IMR-90 (cell line): Measurements from ENCODE around the gene GPR32. TPM values are rescaled to one million over a fixed set of nuclear protein-coding genes. Genes with fewer than 3 reads are reported as not detected.
"Not testable (repeated sequence)": the region's sequence is repeated elsewhere in the genome, so short reads cannot be mapped to it uniquely, and the experiment has no call there.

ENCODE experiments used
- ATAC-seq: fragments of 200-7000 bp; cut with Tn5 transposase; 2 replicates; pipeline ENCODE4 v1.9.1; 2020; ENCODE audit warnings: low read depth, mild to moderate bottlenecking, moderate library complexity
- BruUV-seq: library from RNA; stranded (reverse); fragments of 400-500 nt; replicated peaks from 2 replicates; lab custom pipeline; 2021; lab: Mats Ljungman, UMichigan
- CTCF ChIA-PET: fragments of 300-600 bp; formaldehyde crosslinking; extraction: SDS; loops from one replicate; lab custom pipeline; 2021; ENCODE audit warnings: antibody characterized with exemption; lab: Yijun Ruan, JAX
- POLR2A ChIA-PET: fragments of 300-600 bp; sonication (Branson Sonifier 250); formaldehyde crosslinking; loops from one replicate; lab custom pipeline; 2022; ENCODE audit warnings: antibody characterized with exemption; ENCODE audit not compliant: unreplicated experiment; lab: Charles Lee
- DNase-seq: peaks from one replicate; pipeline ENCODE4 v3.0.0; 2013
- H2AFZ ChIP-seq: replicated peaks from 2 replicates; pipeline ENCODE3; 2013; ENCODE audit warnings: low read length, mild to moderate bottlenecking; ENCODE audit not compliant: poor library complexity
- H2AK5ac ChIP-seq: 2 replicates; pipeline ENCODE4 v1.6.1; 2013; ENCODE audit warnings: low read depth, low read length, inconsistent platforms
- H2AK9ac ChIP-seq: replicated peaks from 2 replicates; pipeline ENCODE3; 2013; ENCODE audit warnings: mild to moderate bottlenecking, low read depth, low read length, moderate library complexity; ENCODE audit not compliant: poor library complexity
- H2BK120ac ChIP-seq: 2 replicates; pipeline ENCODE4 v1.6.1; 2013; ENCODE audit warnings: low read depth, low read length, inconsistent platforms
- H2BK15ac ChIP-seq: 3 replicates; pipeline ENCODE4 v1.6.1; 2013; ENCODE audit warnings: low read depth, low read length, inconsistent platforms
- H2BK20ac ChIP-seq: 2 replicates; pipeline ENCODE4 v1.6.1; 2013; ENCODE audit warnings: low read depth, mild to moderate bottlenecking, inconsistent platforms, low read length, moderate library complexity
- H2BK5ac ChIP-seq: 2 replicates; pipeline ENCODE4 v1.6.1; 2013; ENCODE audit warnings: mild to moderate bottlenecking, low read depth, low read length, inconsistent platforms; ENCODE audit not compliant: poor library complexity, severe bottlenecking
- H3K14ac ChIP-seq: replicated peaks from 2 replicates; pipeline ENCODE4 v1.6.1; 2013; ENCODE audit warnings: low read depth, low read length, inconsistent platforms
- H3K18ac ChIP-seq: 2 replicates; pipeline ENCODE4 v1.6.1; 2013; ENCODE audit warnings: low read depth, low read length, control low read depth
- H3K23ac ChIP-seq: 2 replicates; pipeline ENCODE4 v1.6.1; 2013; ENCODE audit warnings: low read depth, low read length, inconsistent platforms
- H3K27ac ChIP-seq: 2 replicates; pipeline ENCODE4 v1.5.1; 2013; ENCODE audit warnings: mild to moderate bottlenecking, control low read depth, low read length; ENCODE audit not compliant: insufficient read depth
- H3K27me3 ChIP-seq: 2 replicates; pipeline ENCODE4 v1.6.1; 2013; ENCODE audit warnings: low read length; ENCODE audit not compliant: control insufficient read depth, insufficient read depth
- H3K36me3 ChIP-seq: 2 replicates; pipeline ENCODE4 v1.6.1; 2013; ENCODE audit warnings: low read length, mixed read lengths; ENCODE audit not compliant: control insufficient read depth, insufficient read depth
- H3K4ac ChIP-seq: 2 replicates; pipeline ENCODE4 v1.6.1; 2013; ENCODE audit warnings: low read depth, low read length, inconsistent platforms
- H3K4me1 ChIP-seq: 2 replicates; pipeline ENCODE4 v1.6.1; 2013; ENCODE audit warnings: low read length, mixed read lengths; ENCODE audit not compliant: control insufficient read depth, insufficient read depth
- H3K4me2 ChIP-seq: 2 replicates; pipeline ENCODE4 v1.6.1; 2013; ENCODE audit warnings: low read depth, mild to moderate bottlenecking, control low read depth, low read length, moderate library complexity
- H3K4me3 ChIP-seq: 2 replicates; pipeline ENCODE4 v1.5.1; 2013; ENCODE audit warnings: low read depth, mild to moderate bottlenecking, control low read depth, low read length, moderate library complexity; ENCODE audit not compliant: insufficient read depth
- H3K56ac ChIP-seq: 2 replicates; pipeline ENCODE4 v1.6.1; 2013; ENCODE audit warnings: low read length, inconsistent platforms; ENCODE audit not compliant: insufficient read depth; ENCODE audit errors: extremely low read depth
- H3K79me1 ChIP-seq, 2 experiments: 2 replicates each; pipeline ENCODE4 v1.6.1; 2013; ENCODE audit warnings: low read length in 2 of 2, inconsistent platforms in 1 of 2, low read depth in 1 of 2
- H3K9ac ChIP-seq: 2 replicates; pipeline ENCODE4 v1.6.1; 2013; ENCODE audit warnings: low read depth, low read length, control low read depth
- H3K9me1 ChIP-seq: 2 replicates; pipeline ENCODE4 v1.6.1; 2013; ENCODE audit warnings: low read length, inconsistent platforms; ENCODE audit not compliant: insufficient read depth
- H3K9me3 ChIP-seq: 2 replicates; pipeline ENCODE4 v1.6.1; 2013; ENCODE audit warnings: low read length; ENCODE audit not compliant: control insufficient read depth, insufficient read depth
- H4K20me1 ChIP-seq: 2 replicates; pipeline ENCODE4 v1.6.1; 2013; ENCODE audit warnings: low read length, inconsistent platforms; ENCODE audit not compliant: insufficient read depth
- H4K5ac ChIP-seq: 2 replicates; pipeline ENCODE4 v1.6.1; 2013; ENCODE audit warnings: mild to moderate bottlenecking, low read depth, low read length, control low read depth
- H4K8ac ChIP-seq, 2 experiments: 2 replicates each; pipeline ENCODE4 v1.6.1; 2013; ENCODE audit warnings: low read depth in 2 of 2, low read length in 2 of 2, control low read depth in 1 of 2, inconsistent platforms in 1 of 2
- H4K91ac ChIP-seq: 2 replicates; pipeline ENCODE4 v1.6.1; 2013; ENCODE audit warnings: low read depth, low read length, inconsistent platforms; ENCODE audit not compliant: insufficient read depth
- WGBS, 2 experiments: methylation state at CpG; one replicate each; pipeline versions ENCODE4 v1.1.5 to v1.1.7; 2013; ENCODE audit warnings: missing lambda C conversion rate in 2 of 2; ENCODE audit not compliant: insufficient read length in 1 of 2; ENCODE audit errors: extremely low coverage in 2 of 2; 5-methylcytosine and 5-hydroxymethylcytosine counted together
- dilution Hi-C: fragments of 300-500 bp; cut with HindIII; formaldehyde crosslinking; loops from one replicate; pipeline ENCODE4 v1.14.3; 2018; ENCODE audit warnings: low sequenced_read_pairs; ENCODE audit not compliant: unreplicated experiment
- in situ Hi-C: fragments of 300-500 bp; cut with MboI; formaldehyde crosslinking; loops from 3 replicates; pipeline ENCODE4 v1.14.3; 2019; ENCODE audit warnings: low sequenced_read_pairs, inconsistent platforms, mixed read lengths
- intact Hi-C: fragments of 100-400 bp; cut with micrococcal nuclease; formaldehyde crosslinking; loops from 2 replicates; pipeline ENCODE4 v1.10.0; 2022
- polyA plus RNA-seq, 3 experiments: library from polyadenylated mRNA; depleted of rRNA; stranded (reverse); fragments of >200 nt; gene quantifications; 2 replicates each; pipeline ENCODE4 v1.2.3, GENCODE V29; 2012; ENCODE audit warnings: low replicate concordance in 1 of 3
- total RNA-seq: library from RNA; depleted of rRNA; stranded (reverse); fragments of >200 nt; gene quantifications from 2 replicates; pipeline ENCODE4 v1.2.3, GENCODE V29; 2012

Gene GPR32
- total and polyA plus RNA-seq, 2 of the 4 experiments (the other 2 are of a cell fraction), result not detected

DNA sequence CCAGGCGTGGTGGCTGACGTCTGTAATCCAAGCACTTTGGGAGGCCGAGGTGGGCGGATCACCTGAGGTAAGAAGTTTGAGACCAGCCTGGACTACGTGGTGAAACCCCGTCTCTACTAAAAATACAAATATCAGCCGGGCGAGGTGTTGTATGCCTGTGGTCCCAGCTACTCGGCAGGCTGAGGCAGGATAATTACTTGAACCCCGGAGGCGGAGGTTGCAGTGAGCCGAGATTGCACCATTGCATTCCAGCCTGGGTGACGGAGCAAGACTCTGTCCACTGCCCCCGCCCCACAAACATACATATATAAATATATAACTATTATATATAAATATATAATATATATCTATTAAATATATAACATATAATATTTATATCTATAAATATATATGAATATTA, 23.1 kb upstream of the GPR32 start:
- H2BK15ac ChIP-seq, H2BK120ac ChIP-seq, H4K20me1 ChIP-seq, H3K27me3 ChIP-seq, H3K4me2 ChIP-seq, H3K18ac ChIP-seq, H2BK5ac ChIP-seq, H3K4ac ChIP-seq, H3K9ac ChIP-seq, H4K91ac ChIP-seq, H3K27ac ChIP-seq, in situ Hi-C loops, BruUV-seq, H2AK5ac ChIP-seq, H3K9me3 ChIP-seq, H3K36me3 ChIP-seq, H3K79me1 ChIP-seq, H2AK9ac ChIP-seq, ATAC-seq, DNase-seq, H3K4me3 ChIP-seq, H3K23ac ChIP-seq, H3K9me1 ChIP-seq, H3K56ac ChIP-seq, H2BK20ac ChIP-seq, H3K14ac ChIP-seq, H4K8ac ChIP-seq, H2AFZ ChIP-seq, dilution Hi-C loops, H4K5ac ChIP-seq, CTCF ChIA-PET, POLR2A ChIA-PET, intact Hi-C loops, H3K4me1 ChIP-seq: not testable (repeated sequence)
- WGBS, 2 experiments, result no CpG with 5 or more reads among the region's 14 CpGs
